Hepatocyte (in vitro differentiated cells): ENCODE data around the gene TRAF2.

ENCODE experiments used
- EZH2 ChIP-seq: fragments of 200-600 bp; sonication (generic); IDR thresholded peaks from 2 replicates; pipeline ENCODE4 v1.6.1; 2016; ENCODE audit warnings: antibody characterized with exemption, mild to moderate bottlenecking, borderline replicate concordance
- TF ChIP-seq, protein P1 (sequence below): fragments of 200-600 bp; sonication (generic); IDR thresholded peaks from 2 replicates; pipeline ENCODE4 v1.5.1; 2016; ENCODE audit warnings: antibody characterized with exemption, mild to moderate bottlenecking; ENCODE audit not compliant: poor library complexity

DNA sequence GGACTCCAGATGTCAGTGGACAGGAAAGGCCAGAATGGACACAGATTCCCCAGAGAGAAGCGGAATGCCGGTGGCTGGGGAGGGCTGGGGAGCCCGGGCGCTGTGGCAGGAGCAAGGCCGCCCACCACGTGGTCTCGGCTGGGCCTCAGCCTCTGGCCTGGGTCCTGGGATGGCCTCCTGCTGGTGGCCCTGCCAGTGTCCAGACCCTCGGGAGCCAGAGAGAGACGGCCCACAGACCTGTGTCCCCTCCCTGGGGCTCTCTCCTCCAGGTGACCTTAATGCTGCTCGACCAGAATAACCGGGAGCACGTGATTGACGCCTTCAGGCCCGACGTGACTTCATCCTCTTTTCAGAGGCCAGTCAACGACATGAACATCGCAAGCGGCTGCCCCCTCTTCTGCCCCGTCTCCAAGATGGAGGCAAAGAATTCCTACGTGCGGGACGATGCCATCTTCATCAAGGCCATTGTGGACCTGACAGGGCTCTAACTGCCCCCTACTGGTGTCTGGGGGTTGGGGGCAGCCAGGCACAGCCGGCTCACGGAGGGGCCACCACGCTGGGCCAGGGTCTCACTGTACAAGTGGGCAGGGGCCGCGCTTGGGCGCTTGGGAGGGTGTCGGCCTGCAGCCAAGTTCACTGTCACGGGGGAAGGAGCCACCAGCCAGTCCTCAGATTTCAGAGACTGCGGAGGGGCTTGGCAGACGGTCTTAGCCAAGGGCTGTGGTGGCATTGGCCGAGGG lies 39.3 kb downstream of the TRAF2 start:
- no peak for TF ChIP-seq EZH2
- TF ChIP-seq, protein P1, sequence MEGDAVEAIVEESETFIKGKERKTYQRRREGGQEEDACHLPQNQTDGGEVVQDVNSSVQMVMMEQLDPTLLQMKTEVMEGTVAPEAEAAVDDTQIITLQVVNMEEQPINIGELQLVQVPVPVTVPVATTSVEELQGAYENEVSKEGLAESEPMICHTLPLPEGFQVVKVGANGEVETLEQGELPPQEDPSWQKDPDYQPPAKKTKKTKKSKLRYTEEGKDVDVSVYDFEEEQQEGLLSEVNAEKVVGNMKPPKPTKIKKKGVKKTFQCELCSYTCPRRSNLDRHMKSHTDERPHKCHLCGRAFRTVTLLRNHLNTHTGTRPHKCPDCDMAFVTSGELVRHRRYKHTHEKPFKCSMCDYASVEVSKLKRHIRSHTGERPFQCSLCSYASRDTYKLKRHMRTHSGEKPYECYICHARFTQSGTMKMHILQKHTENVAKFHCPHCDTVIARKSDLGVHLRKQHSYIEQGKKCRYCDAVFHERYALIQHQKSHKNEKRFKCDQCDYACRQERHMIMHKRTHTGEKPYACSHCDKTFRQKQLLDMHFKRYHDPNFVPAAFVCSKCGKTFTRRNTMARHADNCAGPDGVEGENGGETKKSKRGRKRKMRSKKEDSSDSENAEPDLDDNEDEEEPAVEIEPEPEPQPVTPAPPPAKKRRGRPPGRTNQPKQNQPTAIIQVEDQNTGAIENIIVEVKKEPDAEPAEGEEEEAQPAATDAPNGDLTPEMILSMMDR: no peak
